Measurements from ENCODE around the gene LRRC8C.

LRRC8C gene

DNA sequence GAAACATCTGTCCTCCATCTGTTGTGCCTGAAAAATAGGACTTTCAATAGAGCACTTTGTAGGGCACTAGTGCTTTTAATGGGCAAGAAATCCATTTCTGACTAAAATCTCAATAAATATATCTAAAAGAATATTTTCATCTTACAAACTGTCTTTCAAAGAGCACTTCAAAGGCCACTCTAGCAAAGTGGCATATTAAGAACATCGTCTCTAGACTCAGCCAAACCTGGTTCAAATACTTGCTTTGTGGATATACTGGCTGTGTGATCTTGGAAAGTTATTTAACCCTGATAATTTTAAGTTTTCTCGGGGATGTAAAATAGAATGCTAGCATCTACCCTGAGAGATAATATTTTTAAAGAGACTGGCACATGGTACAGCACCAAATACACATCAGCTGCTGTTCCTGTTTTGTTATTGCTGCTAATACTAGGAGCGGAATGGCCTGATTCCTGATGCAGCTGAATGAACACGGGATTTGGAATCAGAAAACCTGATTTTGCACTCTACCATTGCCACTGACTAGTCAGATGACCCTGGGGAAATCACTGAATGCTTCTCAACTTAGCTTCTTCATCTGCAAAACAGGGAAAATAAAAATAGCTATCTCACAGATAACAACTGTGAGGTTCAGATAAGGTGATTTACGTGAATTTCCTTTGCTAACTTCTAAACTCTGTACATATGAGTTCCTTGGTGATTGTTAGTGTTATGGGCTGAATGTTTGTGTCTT lies 25.2 kb upstream of the LRRC8C start:
- no peaks in the 10 kb centered on the region for H3K27me3 ChIP-seq (ENCODE audit: low read length)

DNA sequence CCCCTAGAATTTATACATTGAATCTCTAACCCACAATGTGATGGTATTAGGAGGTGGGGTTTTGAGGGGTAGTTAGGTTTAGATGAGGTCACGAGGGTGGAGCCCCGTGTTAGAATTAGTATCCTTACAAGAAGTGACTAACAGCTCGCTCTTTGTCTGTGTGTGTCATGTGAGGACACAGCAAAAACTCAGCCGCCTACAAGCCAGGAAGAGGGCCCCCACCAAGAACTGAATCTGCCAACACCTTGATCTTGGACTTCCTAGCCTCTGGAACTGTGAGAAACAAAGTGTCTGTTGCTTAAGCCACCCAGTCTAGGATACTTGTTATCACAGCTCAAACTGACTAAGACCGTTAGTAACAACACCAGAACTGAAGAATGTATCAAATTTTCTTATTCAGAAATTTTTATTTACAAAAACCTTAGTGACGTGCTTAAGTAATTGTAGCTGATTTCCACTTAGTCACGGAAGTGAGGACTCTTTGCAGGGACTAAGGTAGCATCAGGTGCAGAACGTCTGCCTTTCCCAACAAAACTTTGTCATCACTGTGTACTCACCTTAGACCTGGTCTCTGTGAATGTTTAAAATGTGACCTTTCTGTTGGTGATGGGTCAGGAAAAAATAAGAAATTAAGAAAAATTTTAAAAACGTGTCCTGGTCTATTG lies 24.5 kb upstream of the LRRC8C start:
- no peak overlapping the region for H3K9ac ChIP-seq (ENCODE audit: low read length)
- no peak overlapping the region for H3K4me3 ChIP-seq (ENCODE audit: insufficient read depth, low read length, poor library complexity, severe bottlenecking)
- no peaks in the 10 kb centered on the region for H3K9me3 ChIP-seq (ENCODE audit: insufficient read depth, low read length)
- H3K27me3 ChIP-seq (ENCODE audit: low read length) = no peaks in the 10 kb centered on the region
- H3K27ac ChIP-seq (ENCODE audit: low read depth, low read length) = no peak overlapping the region
- no peaks in the 10 kb centered on the region for H3F3A ChIP-seq (ENCODE audit: insufficient read depth)
- H3K4me2 ChIP-seq (ENCODE audit: low read depth, low read length, poor library complexity, severe bottlenecking) = no peak overlapping the region
- H3K36me3 ChIP-seq (ENCODE audit: low read length) = no peaks in the 10 kb centered on the region
- TF ChIP-seq EZH2phosphoT487 (conservative IDR thresholded peaks at IDR 0.05; ENCODE audit: low read length) (no peak), CTCF (IDR thresholded peaks at IDR 0.05; ENCODE audit: insufficient read depth, low read length, poor library complexity, severe bottlenecking) (no peak)
- H3K9me2 ChIP-seq (replicated peaks; ENCODE audit: insufficient read depth, low read length) = no peaks in the 10 kb centered on the region
- no peaks in the 10 kb centered on the region for H3K79me2 ChIP-seq (ENCODE audit: insufficient read depth, low read length)
- no peak overlapping the region for H2AFZ ChIP-seq (ENCODE audit: low read depth, low read length, severe bottlenecking)
- no peaks in the 10 kb centered on the region for H4K20me1 ChIP-seq (ENCODE audit: low read depth, low read length)

More for the DNA sequence above, 25.2 kb upstream of the LRRC8C start:
- Histone ChIP-seq H3K36me3 (ENCODE audit: low read length) (no peaks in the 10 kb centered on the region), H3K9ac (ENCODE audit: low read length) (no peak overlapping the region), H3K9me2 (replicated peaks; ENCODE audit: insufficient read depth, low read length) (no peaks in the 10 kb centered on the region), H3K9me3 (ENCODE audit: insufficient read depth, low read length) (no peaks in the 10 kb centered on the region), H3K4me3 (ENCODE audit: insufficient read depth, low read length, poor library complexity, severe bottlenecking) (no peak overlapping the region), H4K20me1 (ENCODE audit: low read depth, low read length) (no peaks in the 10 kb centered on the region), H3F3A (ENCODE audit: insufficient read depth) (no peaks in the 10 kb centered on the region), H2AFZ (ENCODE audit: low read depth, low read length, severe bottlenecking) (no peak overlapping the region), H3K27ac (ENCODE audit: low read depth, low read length) (no peak overlapping the region), H3K4me2 (ENCODE audit: low read depth, low read length, poor library complexity, severe bottlenecking) (no peak overlapping the region), H3K79me2 (ENCODE audit: insufficient read depth, low read length) (no peaks in the 10 kb centered on the region)
- TF ChIP-seq EZH2phosphoT487 (conservative IDR thresholded peaks at IDR 0.05; ENCODE audit: low read length) (no peak), CTCF (IDR thresholded peaks at IDR 0.05; ENCODE audit: insufficient read depth, low read length, poor library complexity, severe bottlenecking) (no peak)

DNA sequence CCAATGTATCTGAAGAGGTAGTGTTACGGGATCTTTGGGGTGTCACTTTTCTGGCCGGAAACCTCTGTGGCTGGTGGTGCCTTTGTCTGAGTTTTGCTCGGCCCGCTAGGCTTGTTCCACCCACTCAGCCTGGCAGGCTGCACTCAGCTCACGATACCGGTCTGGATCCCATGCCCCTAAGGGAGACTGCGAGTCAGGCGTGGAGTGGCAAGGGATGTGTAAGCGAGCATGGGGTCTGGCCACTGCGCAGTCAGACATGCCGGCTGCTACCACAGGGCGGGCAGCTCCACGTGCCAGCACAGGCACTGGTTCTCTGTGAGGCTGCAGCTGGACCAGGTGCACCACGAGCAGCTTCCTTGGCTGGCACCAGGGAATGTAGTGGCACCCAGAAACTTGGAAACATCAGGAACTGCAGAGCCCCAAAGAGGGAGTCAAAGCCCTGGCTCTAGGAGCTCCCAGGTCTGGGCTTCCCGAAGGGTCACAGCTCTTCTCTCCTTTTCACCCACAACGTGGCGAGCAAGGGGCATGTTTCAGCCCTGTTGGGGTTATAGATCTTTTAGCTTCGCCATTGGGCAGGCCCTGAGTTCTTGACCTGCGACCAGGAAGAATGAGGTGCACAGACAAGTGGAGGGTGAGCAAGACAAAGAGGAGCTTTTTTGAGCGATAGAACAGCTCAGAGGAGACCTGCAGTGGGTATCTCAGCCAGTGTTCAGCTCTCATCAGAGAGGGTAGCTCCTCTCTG lies 23.8 kb upstream of the LRRC8C start:
- TF ChIP-seq EZH2phosphoT487 (conservative IDR thresholded peaks at IDR 0.05; ENCODE audit: low read length) (no peak), CTCF (IDR thresholded peaks at IDR 0.05; ENCODE audit: insufficient read depth, low read length, poor library complexity, severe bottlenecking) (no peak)
- Histone ChIP-seq H3K9me3 (ENCODE audit: insufficient read depth, low read length) (no peaks in the 10 kb centered on the region), H3K4me3 (ENCODE audit: insufficient read depth, low read length, poor library complexity, severe bottlenecking) (no peak overlapping the region), H3K27ac (ENCODE audit: low read depth, low read length) (no peak overlapping the region), H2AFZ (ENCODE audit: low read depth, low read length, severe bottlenecking) (no peak overlapping the region), H3K4me2 (ENCODE audit: low read depth, low read length, poor library complexity, severe bottlenecking) (no peak overlapping the region), H3K9ac (ENCODE audit: low read length) (no peak overlapping the region), H3K36me3 (ENCODE audit: low read length) (no peaks in the 10 kb centered on the region), H3F3A (ENCODE audit: insufficient read depth) (no peaks in the 10 kb centered on the region), H4K20me1 (ENCODE audit: low read depth, low read length) (no peaks in the 10 kb centered on the region), H3K79me2 (ENCODE audit: insufficient read depth, low read length) (no peaks in the 10 kb centered on the region), H3K9me2 (replicated peaks; ENCODE audit: insufficient read depth, low read length) (no peaks in the 10 kb centered on the region), H3K27me3 (ENCODE audit: low read length) (no peaks in the 10 kb centered on the region)
